Adipocyte (in vitro differentiated cells): Measurements from ENCODE around the gene SLC43A3.
"Not testable (repeated sequence)": the region's sequence is repeated elsewhere in the genome, so short reads cannot be mapped to it uniquely, and the experiment has no call there.

Experiments used
- DNase-seq: peaks from one replicate; pipeline ENCODE4 v3.0.0-alpha.2; 2015; ENCODE audit warnings: low read depth
- H3K27me3 ChIP-seq: replicated peaks from 2 replicates; pipeline ENCODE4 v1.7.0; 2013; ENCODE audit warnings: mild to moderate bottlenecking, low read length, moderate library complexity; ENCODE audit not compliant: control insufficient read depth, insufficient read depth
- H3K36me3 ChIP-seq: 2 replicates; pipeline ENCODE4 v1.7.0; 2013; ENCODE audit warnings: low read length, mild to moderate bottlenecking, moderate library complexity; ENCODE audit not compliant: control insufficient read depth, insufficient read depth, severe bottlenecking
- H3K4me1 ChIP-seq: 2 replicates; pipeline ENCODE4 v1.7.0; 2013; ENCODE audit warnings: mild to moderate bottlenecking, low read length, moderate library complexity; ENCODE audit not compliant: control insufficient read depth, insufficient read depth
- H3K4me3 ChIP-seq: 2 replicates; pipeline ENCODE4 v1.7.0; 2013; ENCODE audit warnings: mild to moderate bottlenecking, low read length, moderate library complexity
- H3K9ac ChIP-seq: 2 replicates; pipeline ENCODE4 v1.7.0; 2013; ENCODE audit warnings: mild to moderate bottlenecking, low read length, moderate library complexity
- H3K9me3 ChIP-seq: 2 replicates; pipeline ENCODE4 v1.7.0; 2013; ENCODE audit warnings: mild to moderate bottlenecking, low read length, moderate library complexity; ENCODE audit not compliant: control insufficient read depth

The SLC43A3 gene

DNA sequence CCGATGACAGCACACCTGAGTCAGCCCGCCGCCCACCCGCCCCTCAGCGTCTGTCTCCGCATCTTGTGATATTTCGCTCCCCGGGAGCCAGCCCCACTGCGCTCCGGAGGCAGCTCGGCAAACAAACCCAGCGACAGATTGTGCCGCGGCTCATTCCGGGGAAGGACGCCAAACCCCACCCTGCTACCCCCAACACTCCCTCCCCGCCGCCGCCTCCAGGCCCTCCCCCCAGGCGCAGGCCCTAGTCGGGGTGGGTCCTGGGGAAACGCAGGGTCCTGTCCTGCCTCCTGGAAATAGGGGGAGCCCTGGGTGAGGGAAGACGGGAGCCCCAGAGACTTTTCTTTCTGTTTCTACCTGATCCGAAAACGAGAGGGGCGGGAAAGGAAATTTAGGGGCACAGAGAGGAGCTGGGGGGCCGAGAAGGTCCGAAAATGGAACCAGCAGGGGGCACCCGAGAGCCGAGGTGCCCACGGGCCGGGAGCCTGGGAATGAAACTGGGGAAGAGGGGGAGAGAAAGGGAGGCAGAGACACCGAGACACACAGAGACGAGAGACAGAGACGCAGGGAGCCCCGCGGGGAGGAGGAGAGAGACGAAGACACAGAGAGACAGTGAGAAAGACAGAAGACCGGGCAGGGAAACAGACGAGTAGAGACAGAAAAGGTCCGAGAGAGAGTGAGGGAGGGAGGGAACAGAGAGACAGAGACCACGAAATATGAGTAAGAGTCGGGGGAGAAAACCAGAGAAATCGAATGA, 31.7 kb upstream of the SLC43A3 start:
- Histone ChIP-seq H3K27me3 (peaks cover 10% of the 10 kb centered on the region), H3K9me3 (no peaks in the 10 kb centered on the region), H3K4me1 (peaks cover 13% of the 10 kb centered on the region), H3K4me3 (peak overlapping the region; percentile 72), H3K36me3 (no peaks in the 10 kb centered on the region), H3K9ac (peak overlapping the region; percentile 26)
- peak; percentile 71 for DNase-seq

DNA sequence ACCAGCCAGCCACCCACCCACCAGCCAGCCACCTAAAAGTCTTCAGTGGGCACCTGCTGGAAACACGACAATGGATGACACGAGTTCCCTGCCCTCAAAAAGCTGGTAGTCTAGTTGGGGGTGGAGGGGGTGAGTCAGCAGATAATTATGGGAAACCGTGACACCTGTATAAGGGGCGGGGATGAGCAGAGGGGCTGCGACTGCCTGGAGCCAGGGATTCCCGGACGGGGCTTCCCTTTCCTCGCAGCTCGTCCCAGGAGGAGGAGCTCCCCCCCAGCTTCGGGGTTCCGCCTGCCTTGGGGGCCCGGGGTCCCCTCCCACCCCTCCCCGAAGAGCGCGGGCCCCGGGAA, 31.1 kb upstream of the SLC43A3 start:
- Histone ChIP-seq H3K4me1 (peaks cover 13% of the 10 kb centered on the region), H3K4me3 (no peak overlapping the region), H3K9ac (no peak overlapping the region), H3K9me3 (no peaks in the 10 kb centered on the region), H3K36me3 (no peaks in the 10 kb centered on the region), H3K27me3 (peaks cover 10% of the 10 kb centered on the region)
- DNase-seq, result no peak

DNA sequence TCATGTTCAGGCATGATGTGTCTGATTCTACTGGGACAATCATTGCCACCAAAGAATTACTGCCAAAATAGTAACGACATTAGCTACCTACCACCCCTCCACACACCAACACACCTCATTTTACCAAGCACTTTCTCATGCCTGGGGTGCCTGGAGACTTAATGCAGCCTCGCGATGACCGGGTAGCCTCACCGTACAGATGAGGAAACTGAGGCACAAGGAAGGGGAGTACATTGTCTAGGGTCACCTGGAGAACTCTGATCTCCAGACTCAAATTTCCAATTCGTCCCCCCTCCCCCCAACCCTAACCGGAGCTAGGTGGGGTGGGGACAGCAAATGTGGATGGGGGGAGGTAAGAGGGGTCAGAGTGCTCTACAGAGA, 30.7 kb upstream of the SLC43A3 start:
- DNase-seq, result no peak
- peaks cover 13% of the 10 kb centered on the region for H3K4me1 ChIP-seq
- peaks cover 10% of the 10 kb centered on the region for H3K27me3 ChIP-seq
- H3K9ac ChIP-seq, result peak overlapping the region; percentile 7
- no peak overlapping the region for H3K4me3 ChIP-seq
- no peaks in the 10 kb centered on the region for H3K36me3 ChIP-seq
- H3K9me3 ChIP-seq, result no peaks in the 10 kb centered on the region

DNA sequence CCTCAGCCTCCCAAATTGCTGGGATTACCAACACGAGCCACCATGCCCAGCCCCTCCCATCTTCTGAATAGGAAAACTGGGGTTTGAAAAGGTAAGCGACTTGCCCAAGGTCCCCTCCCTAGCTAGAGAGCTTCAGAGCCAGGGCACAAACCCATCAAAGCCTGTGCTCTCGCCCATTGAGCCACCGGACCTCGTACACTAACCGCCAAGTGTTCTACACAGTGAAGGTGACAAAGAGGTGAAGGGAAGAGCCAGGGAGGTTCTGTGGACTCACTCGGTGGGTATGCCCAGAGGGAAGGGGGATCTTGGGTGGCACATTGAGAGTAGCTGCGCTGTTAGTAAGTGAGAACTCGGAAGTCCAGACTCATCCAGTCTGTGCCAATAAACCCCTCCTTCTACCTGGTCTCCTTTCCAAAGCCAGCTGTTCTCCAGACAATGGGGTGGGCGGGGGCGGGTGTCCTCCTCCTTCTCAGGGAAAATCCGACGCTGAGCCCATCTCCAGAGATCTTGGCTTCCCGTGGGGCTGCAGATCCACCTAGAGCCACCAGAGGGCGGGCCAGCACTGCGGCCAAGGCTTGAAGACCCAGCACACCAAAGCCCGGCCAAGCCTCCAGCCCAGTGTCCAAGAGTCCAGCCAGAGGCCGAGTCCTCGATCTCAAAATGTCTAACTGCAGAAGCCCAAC, 30.2 kb upstream of the SLC43A3 start:
- DNase-seq, result peak; percentile 95
- Histone ChIP-seq H3K4me1 (peaks cover 13% of the 10 kb centered on the region), H3K4me3 (no peak overlapping the region), H3K27me3 (peaks cover 10% of the 10 kb centered on the region), H3K9me3 (no peaks in the 10 kb centered on the region), H3K9ac (peak overlapping the region; percentile 28), H3K36me3 (no peaks in the 10 kb centered on the region)

DNA sequence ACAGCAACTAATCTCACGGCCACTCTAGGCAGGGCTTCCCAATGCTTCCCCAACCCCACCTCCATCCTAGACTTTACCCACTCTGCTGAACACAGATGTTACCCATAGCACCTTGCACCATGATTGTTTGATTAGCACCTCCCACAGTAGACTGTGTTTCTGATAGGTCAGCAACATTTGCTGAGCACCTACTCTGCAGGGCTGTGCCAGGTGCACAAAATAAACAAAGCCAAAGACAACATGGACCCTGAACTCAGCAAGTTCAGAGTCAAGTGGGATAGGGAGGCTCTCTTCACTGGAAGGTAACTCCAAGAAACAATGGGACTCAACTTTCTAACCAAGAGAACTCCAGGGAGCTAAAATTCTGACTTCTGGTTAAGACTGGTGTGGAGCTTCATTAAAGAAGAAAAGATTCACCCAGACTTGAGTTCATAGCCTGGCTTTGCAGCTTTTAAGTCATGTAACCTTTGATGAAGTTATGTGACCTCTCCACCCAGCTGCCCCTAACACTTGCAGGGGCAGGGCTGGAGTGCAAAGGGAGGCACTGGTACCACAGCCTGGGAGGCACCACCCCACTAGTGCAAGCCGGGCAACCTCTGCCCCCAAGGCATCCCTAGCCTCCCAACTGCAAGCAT, 26.7 kb upstream of the SLC43A3 start:
- no peak overlapping the region for H3K4me3 ChIP-seq
- no peaks in the 10 kb centered on the region for H3K27me3 ChIP-seq
- H3K9ac ChIP-seq, result no peak overlapping the region
- no peaks in the 10 kb centered on the region for H3K9me3 ChIP-seq
- H3K36me3 ChIP-seq, result no peaks in the 10 kb centered on the region
- DNase-seq, result no peak
- no peaks in the 10 kb centered on the region for H3K4me1 ChIP-seq

DNA sequence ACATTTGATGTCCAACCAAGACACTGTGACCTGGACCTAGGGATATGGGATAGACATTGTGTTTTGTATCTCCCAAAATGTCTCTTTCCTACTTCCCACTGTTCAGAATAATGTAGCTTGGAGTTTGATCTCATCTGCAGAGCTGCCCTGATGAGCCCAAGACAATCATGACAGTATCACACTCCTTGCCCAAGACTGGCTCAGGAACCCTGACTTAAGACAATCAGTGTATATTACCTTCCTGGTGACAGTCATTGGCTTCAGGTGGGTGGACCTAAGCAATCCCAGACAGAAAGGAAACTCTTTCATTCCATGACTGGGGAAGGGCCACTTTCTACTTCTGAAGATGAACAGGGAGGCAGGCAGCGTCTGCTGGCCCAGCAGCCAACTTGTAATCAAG, 19.1 kb upstream of the SLC43A3 start:
- no peaks in the 10 kb centered on the region for H3K36me3 ChIP-seq
- H3K27me3 ChIP-seq, result no peaks in the 10 kb centered on the region
- no peak overlapping the region for H3K9ac ChIP-seq
- H3K4me1 ChIP-seq, result no peaks in the 10 kb centered on the region
- no peak overlapping the region for H3K4me3 ChIP-seq
- DNase-seq, result no peak
- no peaks in the 10 kb centered on the region for H3K9me3 ChIP-seq

DNA sequence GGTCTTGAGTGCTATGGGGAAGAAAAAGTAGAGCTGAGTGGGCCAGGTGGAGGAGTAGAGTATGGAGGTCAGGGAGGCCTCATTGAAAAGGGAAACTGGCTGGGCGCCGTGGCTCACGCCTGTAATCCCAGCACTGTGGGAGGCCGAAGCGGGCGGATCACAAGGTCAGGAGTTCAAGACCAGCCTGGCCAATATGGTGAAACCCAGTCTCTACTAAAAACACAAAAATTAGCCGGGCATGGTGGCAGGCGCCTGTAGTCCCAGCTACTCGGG, 18.1 kb upstream of the SLC43A3 start:
- DNase-seq, H3K4me3 ChIP-seq, H3K27me3 ChIP-seq, H3K9ac ChIP-seq, H3K36me3 ChIP-seq, H3K4me1 ChIP-seq, H3K9me3 ChIP-seq: not testable (repeated sequence)

DNA sequence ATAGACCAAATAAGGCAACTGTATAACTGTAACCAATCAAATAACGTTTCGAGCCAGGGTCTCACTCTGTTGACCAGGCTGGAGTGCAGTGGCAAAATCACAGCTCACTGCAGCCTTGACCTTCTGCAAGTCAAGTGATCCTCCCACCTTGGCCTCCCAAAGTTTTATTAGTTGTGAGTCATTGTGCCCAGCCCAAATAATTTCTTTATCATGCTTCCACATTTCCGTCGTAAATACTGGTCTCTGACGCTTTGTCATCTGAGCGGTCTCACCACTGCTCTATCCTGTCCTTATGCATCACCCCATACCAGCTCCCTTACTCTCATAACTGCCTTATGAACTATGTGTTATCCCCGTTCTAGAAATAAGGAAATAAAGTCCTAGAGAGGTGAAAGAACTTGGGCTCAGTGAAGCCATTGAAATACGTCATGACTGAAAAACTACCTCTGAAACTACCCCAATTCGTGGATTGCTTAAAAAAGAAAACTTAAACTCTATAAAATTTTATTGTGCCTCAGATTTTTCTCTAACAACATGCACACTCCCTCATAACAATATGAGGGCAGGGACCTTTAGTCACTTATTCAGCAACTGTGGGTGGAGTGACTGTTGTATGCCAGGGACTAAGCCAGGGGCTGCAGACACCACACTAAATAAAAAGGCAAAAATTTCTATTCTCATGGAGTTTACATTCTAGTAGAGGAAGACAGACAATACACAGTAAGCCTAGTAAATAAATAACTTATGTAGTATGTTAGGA, 17.6 kb upstream of the SLC43A3 start:
- no peak for DNase-seq
- Histone ChIP-seq H3K4me1 (no peaks in the 10 kb centered on the region), H3K9me3 (no peaks in the 10 kb centered on the region), H3K27me3 (no peaks in the 10 kb centered on the region), H3K4me3 (no peak overlapping the region), H3K36me3 (no peaks in the 10 kb centered on the region), H3K9ac (no peak overlapping the region)

DNA sequence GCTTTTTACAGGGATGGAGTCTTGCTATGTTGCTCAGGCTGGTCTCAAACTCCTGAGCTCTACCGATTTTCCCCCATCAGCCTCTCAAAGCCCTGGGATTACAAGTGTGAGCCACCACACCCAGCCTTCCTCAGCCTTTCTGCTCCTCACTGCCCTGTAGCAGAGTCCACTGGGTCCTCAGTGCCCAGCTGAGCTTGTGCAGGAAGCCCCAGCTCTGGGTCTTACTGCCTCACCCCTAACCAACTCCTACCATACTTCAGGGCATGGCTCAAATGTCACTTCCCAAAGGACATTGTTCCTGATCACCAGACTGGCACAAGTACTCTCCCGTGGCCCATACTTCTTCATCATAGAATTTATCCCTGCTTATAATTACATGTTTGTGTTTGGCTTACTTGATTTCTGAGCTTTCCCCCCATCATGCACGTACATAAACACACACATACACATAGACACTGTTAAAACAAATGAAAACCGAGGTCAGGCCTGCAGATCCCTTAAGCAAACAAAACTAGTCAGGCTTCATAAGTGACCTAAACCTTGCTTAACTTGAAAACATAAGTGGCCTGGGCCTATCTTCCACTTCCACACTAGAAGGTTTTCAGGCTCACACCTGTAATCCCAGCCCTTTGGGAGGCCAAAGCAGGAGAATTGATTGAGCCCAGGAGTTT, 14.0 kb upstream of the SLC43A3 start:
- Histone ChIP-seq H3K4me1 (no peaks in the 10 kb centered on the region), H3K9me3 (no peaks in the 10 kb centered on the region), H3K9ac (no peak overlapping the region), H3K36me3 (no peaks in the 10 kb centered on the region), H3K27me3 (no peaks in the 10 kb centered on the region), H3K4me3 (no peak overlapping the region)
- no peak for DNase-seq

DNA sequence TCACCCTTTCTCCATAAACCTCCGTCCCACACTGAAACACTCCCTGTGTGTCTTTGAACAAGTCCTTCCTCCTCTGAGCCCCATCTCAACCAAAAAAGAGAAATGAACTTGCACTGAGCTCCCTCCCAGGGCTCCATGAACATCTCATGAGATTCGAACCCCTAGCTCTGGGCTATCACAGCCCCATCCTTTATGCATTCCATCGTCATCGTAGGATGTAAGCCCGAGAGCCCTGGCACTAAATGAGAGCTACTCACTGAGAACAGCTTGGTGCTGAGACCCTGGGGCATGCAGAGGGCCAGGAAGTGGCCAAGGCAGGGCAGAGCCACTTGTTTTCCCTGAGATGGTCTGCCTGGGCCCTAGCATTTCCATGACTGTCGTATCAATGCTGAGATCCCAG, 12.9 kb upstream of the SLC43A3 start:
- no peak overlapping the region for H3K4me3 ChIP-seq
- H3K9ac ChIP-seq, result no peak overlapping the region
- H3K9me3 ChIP-seq, result no peaks in the 10 kb centered on the region
- no peaks in the 10 kb centered on the region for H3K36me3 ChIP-seq
- DNase-seq, result no peak
- H3K4me1 ChIP-seq, result peaks cover 6% of the 10 kb centered on the region
- H3K27me3 ChIP-seq, result no peaks in the 10 kb centered on the region
